Mesendoderm (in vitro differentiated cells): ENCODE data around the gene CCDC13. TPM values are rescaled to one million over a fixed set of nuclear protein-coding genes. Genes with fewer than 3 reads are reported as not detected.

Experiments
- DNase-seq: peaks from one replicate; pipeline ENCODE4 v3.0.0; 2013
- H2AK5ac ChIP-seq: 2 replicates; pipeline ENCODE4 v1.6.1; 2013; ENCODE audit warnings: low read length, inconsistent platforms
- H2BK120ac ChIP-seq: 2 replicates; pipeline ENCODE4 v1.6.1; 2013; ENCODE audit warnings: low read depth, mild to moderate bottlenecking, low read length, moderate library complexity, mixed read lengths
- H2BK15ac ChIP-seq: replicated peaks from 2 replicates; pipeline ENCODE4 v1.6.1; 2013; ENCODE audit warnings: low read depth, mild to moderate bottlenecking, moderate library complexity
- H2BK5ac ChIP-seq: 2 replicates; pipeline ENCODE4 v1.6.1; 2013; ENCODE audit warnings: low read length, inconsistent platforms
- H3K18ac ChIP-seq: 2 replicates; pipeline ENCODE4 v1.6.1; 2013; ENCODE audit warnings: mild to moderate bottlenecking, low read length, mixed read lengths
- H3K23ac ChIP-seq: one replicate; pipeline ENCODE4 v1.6.1; 2013; ENCODE audit warnings: low read length
- H3K27ac ChIP-seq: 2 replicates; pipeline ENCODE4 v1.5.1; 2013; ENCODE audit warnings: low read depth, mild to moderate bottlenecking, inconsistent platforms, low read length, moderate library complexity
- H3K27me3 ChIP-seq: 2 replicates; pipeline ENCODE4 v1.6.1; 2013; ENCODE audit warnings: low read length, control low read depth, mild to moderate bottlenecking, inconsistent platforms; ENCODE audit not compliant: insufficient read depth, poor library complexity
- H3K36me3 ChIP-seq: 2 replicates; pipeline ENCODE4 v1.6.1; 2013; ENCODE audit warnings: low read length, inconsistent platforms; ENCODE audit not compliant: control insufficient read depth, insufficient read depth
- H3K4ac ChIP-seq: one replicate; pipeline ENCODE4 v1.6.1; 2013; ENCODE audit warnings: low read depth, mild to moderate bottlenecking, low read length, moderate library complexity
- H3K4me1 ChIP-seq: 2 replicates; pipeline ENCODE4 v1.6.1; 2013; ENCODE audit warnings: low read depth, low read length, inconsistent platforms; ENCODE audit not compliant: control insufficient read depth
- H3K4me2 ChIP-seq: 2 replicates; pipeline ENCODE4 v1.6.1; 2013; ENCODE audit warnings: low read length
- H3K4me3 ChIP-seq: 2 replicates; pipeline ENCODE4 v1.5.1; 2013; ENCODE audit warnings: mild to moderate bottlenecking, low read length
- H3K56ac ChIP-seq: one replicate; pipeline ENCODE4 v1.6.1; 2013; ENCODE audit warnings: low read length
- H3K79me1 ChIP-seq: 2 replicates; pipeline ENCODE4 v1.6.1; 2013; ENCODE audit warnings: low read length, inconsistent platforms
- H3K79me2 ChIP-seq: 2 replicates; pipeline ENCODE4 v1.6.1; 2013; ENCODE audit warnings: mild to moderate bottlenecking, low read length; ENCODE audit not compliant: control insufficient read depth, insufficient read depth
- H3K9ac ChIP-seq: 2 replicates; pipeline ENCODE4 v1.6.1; 2013; ENCODE audit warnings: low read length, inconsistent platforms
- H4K5ac ChIP-seq: one replicate; pipeline ENCODE4 v1.6.1; 2013; ENCODE audit warnings: low read length
- H4K8ac ChIP-seq: one replicate; pipeline ENCODE4 v1.6.1; 2013; ENCODE audit warnings: low read depth, mild to moderate bottlenecking, control low read depth, low read length, moderate library complexity
- WGBS: extraction: QIAGEN DNeasy Blood & Tissue Kit; methylation state at CpG from one replicate; pipeline ENCODE4 v1.1.7; 2013; ENCODE audit warnings: low lambda C conversion rate, missing lambda C conversion rate; ENCODE audit not compliant: insufficient coverage; ENCODE audit errors: extremely low coverage; 5-methylcytosine and 5-hydroxymethylcytosine counted together
- small RNA-seq: library from polyadenylated mRNA; stranded (forward); fragments of <200 nt; extraction: miRNeasy Mini kit (QIAGEN cat#:217004); gene quantifications from one replicate; pipeline ENCODE3, GENCODE V24; 2013; ENCODE audit not compliant: insufficient read depth

CCDC13 gene

GRCh38 chr3:42728056-42728455 is 45.0 kb downstream of the CCDC13 start:
- H3K56ac ChIP-seq: no peak overlapping the region
- no peak overlapping the region for H3K23ac ChIP-seq
- no peak overlapping the region for H4K5ac ChIP-seq
- H3K9ac ChIP-seq: no peak overlapping the region
- no peak overlapping the region for H2BK15ac ChIP-seq
- H3K18ac ChIP-seq: no peak overlapping the region
- DNase-seq: no peak
- no CpG with 5 or more reads among the region's 3 CpGs for WGBS
- H3K79me2 ChIP-seq: no peaks in the 10 kb centered on the region
- H4K8ac ChIP-seq: no peak overlapping the region
- no peak overlapping the region for H3K4ac ChIP-seq
- no peak overlapping the region for H3K4me3 ChIP-seq
- H3K27ac ChIP-seq: no peak overlapping the region
- H3K79me1 ChIP-seq: no peaks in the 10 kb centered on the region
- no peak overlapping the region for H2AK5ac ChIP-seq
- no peak overlapping the region for H2BK120ac ChIP-seq
- no peak overlapping the region for H2BK5ac ChIP-seq
- H3K4me1 ChIP-seq: peaks cover 3% of the 10 kb centered on the region
- no peaks in the 10 kb centered on the region for H3K36me3 ChIP-seq
- H3K27me3 ChIP-seq: no peaks in the 10 kb centered on the region
- no peak overlapping the region for H3K4me2 ChIP-seq

GRCh38 chr3:42725454-42725853 is 47.6 kb downstream of the CCDC13 start:
- H3K27me3 ChIP-seq: no peaks in the 10 kb centered on the region
- DNase-seq: no peak
- no peak overlapping the region for H3K56ac ChIP-seq
- no peak overlapping the region for H3K18ac ChIP-seq
- no peak overlapping the region for H3K4me3 ChIP-seq
- H3K9ac ChIP-seq: no peak overlapping the region
- no peaks in the 10 kb centered on the region for H3K79me1 ChIP-seq
- H3K79me2 ChIP-seq: no peaks in the 10 kb centered on the region
- H3K4ac ChIP-seq: no peak overlapping the region
- no peak overlapping the region for H3K27ac ChIP-seq
- H4K8ac ChIP-seq: no peak overlapping the region
- no peak overlapping the region for H2BK5ac ChIP-seq
- H2BK120ac ChIP-seq: no peak overlapping the region
- H3K36me3 ChIP-seq: no peaks in the 10 kb centered on the region
- WGBS: no CpG with 5 or more reads among the region's 2 CpGs
- no peaks in the 10 kb centered on the region for H3K4me1 ChIP-seq
- H2BK15ac ChIP-seq: no peak overlapping the region
- H4K5ac ChIP-seq: no peak overlapping the region
- H3K23ac ChIP-seq: no peak overlapping the region
- no peak overlapping the region for H2AK5ac ChIP-seq
- H3K4me2 ChIP-seq: no peak overlapping the region

- Histone ChIP-seq H3K23ac (no peak overlapping the region), H3K56ac (no peak overlapping the region), H3K4me2 (no peak overlapping the region), H3K4ac (no peak overlapping the region), H3K36me3 (no peaks in the 10 kb centered on the region), H3K9ac (no peak overlapping the region), H4K5ac (no peak overlapping the region), H3K79me2 (no peaks in the 10 kb centered on the region), H3K79me1 (no peaks in the 10 kb centered on the region), H3K4me1 (no peaks in the 10 kb centered on the region), H3K27ac (no peak overlapping the region), H2BK15ac (no peak overlapping the region), H3K27me3 (no peaks in the 10 kb centered on the region), H4K8ac (no peak overlapping the region), H2AK5ac (no peak overlapping the region), H3K4me3 (no peak overlapping the region), H2BK5ac (no peak overlapping the region), H2BK120ac (no peak overlapping the region), H3K18ac (no peak overlapping the region)
- DNase-seq: no peak
- no CpG with 5 or more reads among the region's 2 CpGs for WGBS
These were observed 49.8 kb downstream of the CCDC13 start for GRCh38 chr3:42723219-42723618.

Small RNA genes lying within 50 kb of the gene (small RNA-seq; reads per million reads assigned to genes)
- gene CCDC13: not detected
